Measurements from ENCODE around the gene NIPAL1. TPM values are rescaled to one million over a fixed set of nuclear protein-coding genes. Genes with fewer than 3 reads are reported as not detected.

The NIPAL1 gene
- total RNA-seq, 1 donor from 2014 or later: 0.68 TPM

- no peaks in the 10 kb centered on the region for H3K27me3 Mint-ChIP-seq (ENCODE audit: low read depth)
- DNase-seq (ENCODE audit: low read depth, low spot score): no peak
- H3K4me1 Mint-ChIP-seq: peaks cover 10% of the 10 kb centered on the region
- H3K36me3 Mint-ChIP-seq (ENCODE audit: low read depth): no peaks in the 10 kb centered on the region
- no peak overlapping the region for H3K27ac Mint-ChIP-seq (ENCODE audit: unreplicated experiment)
- no peak for TF ChIP-seq CTCF (conservative IDR thresholded peaks at IDR 0.05)
- peaks cover 3% of the 10 kb centered on the region for H3K9me3 Mint-ChIP-seq
- no peak overlapping the region for H3K4me3 Mint-ChIP-seq
Observed at GRCh38 chr4:48069026-48069425, 52.5 kb downstream of the NIPAL1 start.

- peaks cover 16% of the 10 kb centered on the region for H3K4me1 Mint-ChIP-seq
- no peak for TF ChIP-seq CTCF (conservative IDR thresholded peaks at IDR 0.05)
- H3K4me3 Mint-ChIP-seq: no peak overlapping the region
- H3K27me3 Mint-ChIP-seq (ENCODE audit: low read depth): no peaks in the 10 kb centered on the region
- DNase-seq (ENCODE audit: low read depth, low spot score): no peak
- H3K9me3 Mint-ChIP-seq: no peaks in the 10 kb centered on the region
- no peaks in the 10 kb centered on the region for H3K36me3 Mint-ChIP-seq (ENCODE audit: low read depth)
- no peak overlapping the region for H3K27ac Mint-ChIP-seq (ENCODE audit: unreplicated experiment)
Observed at GRCh38 chr4:48071191-48071590, 54.6 kb downstream of the NIPAL1 start.

GRCh38 chr4:48073567-48074103 is 57.1 kb downstream of the NIPAL1 start:
- no peak overlapping the region for H3K4me3 Mint-ChIP-seq
- no peak for TF ChIP-seq CTCF (conservative IDR thresholded peaks at IDR 0.05)
- no peak overlapping the region for H3K27ac Mint-ChIP-seq (ENCODE audit: unreplicated experiment)
- H3K9me3 Mint-ChIP-seq: no peaks in the 10 kb centered on the region
- H3K36me3 Mint-ChIP-seq (ENCODE audit: low read depth): no peaks in the 10 kb centered on the region
- H3K4me1 Mint-ChIP-seq: peaks cover 16% of the 10 kb centered on the region
- DNase-seq (ENCODE audit: low read depth, low spot score): no peak
- H3K27me3 Mint-ChIP-seq (ENCODE audit: low read depth): no peaks in the 10 kb centered on the region

- Mint-ChIP-seq H3K27me3 (ENCODE audit: low read depth) (no peaks in the 10 kb centered on the region), H3K4me3 (no peak overlapping the region), H3K4me1 (peaks cover 18% of the 10 kb centered on the region), H3K9me3 (no peaks in the 10 kb centered on the region), H3K27ac (ENCODE audit: unreplicated experiment) (no peak overlapping the region), H3K36me3 (ENCODE audit: low read depth) (no peaks in the 10 kb centered on the region)
- DNase-seq (ENCODE audit: low read depth, low spot score): no peak
- no peak for TF ChIP-seq CTCF (conservative IDR thresholded peaks at IDR 0.05)
Observed at GRCh38 chr4:48074657-48075056, 58.1 kb downstream of the NIPAL1 start.

- Mint-ChIP-seq H3K4me3 (no peak overlapping the region), H3K9me3 (no peaks in the 10 kb centered on the region), H3K27me3 (ENCODE audit: low read depth) (no peaks in the 10 kb centered on the region), H3K4me1 (peaks cover 20% of the 10 kb centered on the region), H3K27ac (ENCODE audit: unreplicated experiment) (no peak overlapping the region), H3K36me3 (ENCODE audit: low read depth) (no peaks in the 10 kb centered on the region)
- no peak for TF ChIP-seq CTCF (conservative IDR thresholded peaks at IDR 0.05)
- DNase-seq (ENCODE audit: low read depth, low spot score): no peak
Observed at GRCh38 chr4:48078425-48078824, 61.9 kb downstream of the NIPAL1 start.
